Middle frontal gyrus (tissue), 1 donor: Measurements from ENCODE around the gene NEU1.
A peak's percentile ranks its signal among the peaks of the same experiment; 100 is the strongest.
"Not testable (repeated sequence)": the region's sequence is repeated elsewhere in the genome, so short reads cannot be mapped to it uniquely, and the experiment has no call there.

ENCODE experiments used
- DNase-seq: peaks from one replicate; pipeline ENCODE4 v3.0.0-alpha.2; 2015; ENCODE audit warnings: low spot score; ENCODE audit errors: extremely low spot score

The NEU1 gene

DNA sequence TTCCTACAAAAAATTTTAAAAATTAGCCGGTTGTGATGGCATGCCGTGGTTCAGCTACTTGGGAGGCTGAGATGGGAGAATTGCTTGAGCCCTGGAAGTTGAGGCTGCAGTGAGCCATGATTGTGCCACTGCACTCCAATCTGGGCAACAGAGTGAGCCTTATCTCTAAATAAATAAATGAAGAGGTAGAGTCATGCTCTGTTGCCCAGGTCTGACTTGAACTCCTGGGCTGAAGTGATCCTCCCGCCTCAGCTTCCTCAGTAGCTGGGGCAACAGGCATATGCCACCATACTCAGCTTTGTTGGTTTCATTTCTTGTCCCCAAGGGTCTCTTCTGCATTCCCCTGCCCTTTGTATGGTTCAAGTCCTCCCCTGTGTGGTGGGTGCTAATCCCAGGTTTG is 18.1 kb downstream of the NEU1 start:
- no peak for DNase-seq

DNA sequence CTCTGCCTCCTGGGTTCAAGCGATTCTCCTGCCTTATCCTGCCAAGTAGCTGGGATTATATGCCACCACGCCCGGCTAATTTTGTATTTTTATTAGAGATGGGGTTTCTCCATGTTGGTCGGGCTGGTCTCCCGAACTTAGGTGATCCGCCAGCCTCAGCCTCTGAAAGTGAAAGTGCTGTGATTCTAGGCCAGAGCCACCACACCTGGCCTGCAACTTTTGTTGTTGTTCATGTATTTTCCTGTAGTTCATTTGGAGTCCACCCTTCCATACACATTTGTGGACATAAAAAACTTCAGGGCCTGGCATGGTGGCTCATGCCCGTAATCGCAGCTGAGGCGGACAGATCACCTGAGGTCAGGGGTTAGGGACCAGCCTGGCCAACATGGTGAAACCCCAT is 20.6 kb downstream of the NEU1 start:
- no peak for DNase-seq

DNA sequence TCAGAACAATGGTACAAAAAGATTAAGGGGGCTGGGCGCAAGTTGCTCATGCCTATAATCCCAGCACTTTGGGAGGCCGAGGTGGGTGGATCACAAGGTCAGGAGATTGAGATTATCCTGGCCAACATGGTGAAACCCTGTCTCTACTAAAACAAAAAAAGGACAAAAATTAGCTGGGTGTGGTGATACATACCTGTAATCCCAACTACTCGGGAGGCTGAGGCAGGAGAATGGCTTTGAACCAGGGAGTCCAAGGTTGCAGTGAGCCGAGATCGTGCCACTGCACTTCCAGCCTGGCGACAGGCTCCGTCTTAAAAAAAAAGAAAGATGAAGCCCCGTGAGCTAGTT is 22.9 kb downstream of the NEU1 start:
- DNase-seq, result not testable (repeated sequence)

DNA sequence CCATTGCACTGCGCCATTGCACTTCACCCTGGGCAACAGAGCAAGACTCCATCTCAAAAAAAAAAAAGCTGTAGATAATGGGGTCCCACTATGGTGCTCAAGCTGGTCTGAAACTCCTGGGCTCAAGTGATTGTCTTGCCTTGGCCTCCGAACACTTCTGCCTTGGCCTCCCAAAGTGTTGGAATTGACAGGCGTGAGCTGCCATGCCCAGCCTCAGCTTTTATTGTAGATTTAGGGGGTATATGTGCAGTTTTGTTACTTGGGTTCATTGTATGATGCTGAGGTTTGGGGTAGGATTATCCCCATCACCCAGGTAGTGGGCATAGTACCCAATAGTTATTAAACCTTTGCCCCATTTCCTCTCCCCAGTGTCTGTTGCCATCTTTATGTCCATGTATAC is 23.7 kb downstream of the NEU1 start:
- no peak for DNase-seq

DNA sequence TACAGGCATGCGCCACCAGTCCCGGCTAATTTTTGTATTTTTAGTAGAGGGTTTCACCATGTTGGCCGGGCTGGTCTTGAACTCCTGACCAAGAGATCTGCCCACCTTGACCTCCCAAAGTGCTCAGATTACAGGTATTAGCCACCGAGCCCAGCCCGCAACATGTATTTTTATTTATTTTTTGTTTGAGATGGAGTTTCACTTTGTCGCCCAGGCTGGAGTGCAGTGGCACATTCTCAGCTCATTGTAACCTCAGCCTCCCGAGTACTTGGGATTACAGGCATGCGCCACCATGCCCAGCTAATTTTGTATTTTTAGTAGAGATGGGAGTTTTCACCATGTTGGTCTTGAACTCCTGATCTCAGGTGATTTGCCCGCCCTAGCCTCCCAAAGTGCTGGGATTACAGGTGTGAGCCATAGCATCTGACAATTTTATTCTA is 24.5 kb downstream of the NEU1 start:
- not testable (repeated sequence) for DNase-seq

DNA sequence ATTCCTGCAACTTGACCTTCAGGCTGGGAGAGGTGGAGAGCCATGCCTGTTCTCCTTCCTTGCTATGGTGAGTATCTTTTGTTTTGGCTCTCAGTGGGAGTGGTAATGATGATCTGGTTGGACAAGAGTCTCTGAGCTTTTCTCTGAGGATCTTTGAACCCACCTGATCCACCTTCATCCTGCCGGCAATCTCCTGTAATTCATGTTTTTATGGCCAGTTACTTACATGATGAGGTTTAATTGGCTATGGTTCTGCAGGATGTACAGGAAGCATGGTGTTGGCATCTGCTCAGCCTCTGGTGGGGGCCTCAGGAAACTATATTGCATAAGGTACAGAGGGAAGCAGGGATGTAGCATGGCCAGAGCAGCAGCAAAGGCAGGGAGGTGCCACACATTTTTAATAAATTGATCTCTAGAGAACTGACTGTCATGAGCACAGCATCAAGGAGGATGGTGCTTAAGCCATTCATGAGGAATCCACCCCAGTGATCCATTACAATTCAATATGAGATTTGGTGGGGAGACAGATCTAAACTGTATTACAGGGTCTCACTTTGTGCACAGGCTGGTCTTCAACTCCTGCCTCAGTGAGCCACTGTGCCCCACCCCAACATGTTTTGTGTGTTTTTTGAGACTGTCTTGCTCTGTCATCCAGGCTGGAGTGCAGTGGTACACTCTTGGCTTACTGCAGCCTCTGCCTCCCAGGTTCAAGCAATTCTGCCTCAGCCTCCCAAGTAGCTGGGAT is 25.1 kb downstream of the NEU1 start:
- DNase-seq, result no peak

DNA sequence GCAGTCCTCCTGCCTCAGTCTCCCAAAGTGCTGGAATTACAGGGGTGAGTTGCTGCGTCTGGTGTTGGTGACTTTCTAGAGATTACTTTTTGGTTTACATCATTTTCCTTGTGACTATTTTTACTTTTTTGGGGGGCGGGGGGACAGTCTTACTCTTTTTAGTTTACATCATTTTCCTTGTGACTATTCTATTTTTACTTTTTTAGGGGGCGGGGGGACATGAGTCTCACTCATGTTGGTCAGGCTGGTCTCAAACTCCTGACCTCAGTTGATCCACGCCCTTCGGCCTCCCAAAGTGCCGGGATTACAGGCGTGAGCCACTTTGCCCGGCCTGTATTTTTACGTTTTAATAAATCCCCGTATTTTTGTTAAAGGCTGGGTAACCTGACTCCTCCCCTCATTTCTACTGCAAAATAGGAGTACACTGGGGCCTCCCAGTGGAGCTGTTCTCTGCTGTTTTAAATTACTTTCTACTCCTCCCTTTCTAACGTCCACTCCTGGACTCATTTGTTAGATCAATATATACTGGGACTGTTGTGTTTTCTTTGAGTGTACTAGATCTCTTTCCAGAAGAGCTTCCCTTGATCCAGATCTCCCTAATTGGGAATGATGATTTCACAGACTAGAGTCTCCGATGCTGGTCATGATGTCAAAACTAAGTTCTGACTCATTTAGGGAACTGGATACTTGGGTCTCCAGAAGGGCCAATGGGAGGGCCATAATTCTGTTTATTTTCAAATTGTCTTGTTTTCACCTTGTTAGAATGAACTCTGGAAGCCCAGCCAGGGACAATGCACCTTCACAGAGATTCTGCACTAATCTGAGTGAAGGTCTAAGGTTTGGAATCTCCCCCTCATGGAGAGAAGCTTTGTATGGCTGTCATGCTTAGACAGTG is 25.9 kb downstream of the NEU1 start:
- DNase-seq, result no peak

DNA sequence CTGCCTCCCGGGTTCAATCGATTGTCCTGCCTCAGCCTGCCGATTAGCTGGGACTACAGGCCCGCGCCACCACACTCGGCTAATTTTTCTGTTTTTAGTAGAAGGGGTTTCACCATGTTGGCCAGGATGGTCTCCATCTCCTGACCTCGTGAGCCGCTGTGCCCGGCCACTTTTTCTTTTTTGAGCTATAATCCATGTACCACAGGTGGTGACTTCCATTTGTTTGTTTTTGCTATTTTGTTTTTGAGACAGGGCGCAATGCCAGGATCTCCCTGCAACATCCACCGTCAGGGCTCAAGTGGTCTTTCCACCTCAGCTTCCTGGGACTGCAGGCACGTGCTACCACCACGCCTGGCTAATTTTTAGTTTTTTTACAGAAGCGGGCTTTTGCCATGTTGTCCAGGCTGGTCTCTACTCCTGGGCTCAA is 26.6 kb downstream of the NEU1 start:
- DNase-seq, result no peak

DNA sequence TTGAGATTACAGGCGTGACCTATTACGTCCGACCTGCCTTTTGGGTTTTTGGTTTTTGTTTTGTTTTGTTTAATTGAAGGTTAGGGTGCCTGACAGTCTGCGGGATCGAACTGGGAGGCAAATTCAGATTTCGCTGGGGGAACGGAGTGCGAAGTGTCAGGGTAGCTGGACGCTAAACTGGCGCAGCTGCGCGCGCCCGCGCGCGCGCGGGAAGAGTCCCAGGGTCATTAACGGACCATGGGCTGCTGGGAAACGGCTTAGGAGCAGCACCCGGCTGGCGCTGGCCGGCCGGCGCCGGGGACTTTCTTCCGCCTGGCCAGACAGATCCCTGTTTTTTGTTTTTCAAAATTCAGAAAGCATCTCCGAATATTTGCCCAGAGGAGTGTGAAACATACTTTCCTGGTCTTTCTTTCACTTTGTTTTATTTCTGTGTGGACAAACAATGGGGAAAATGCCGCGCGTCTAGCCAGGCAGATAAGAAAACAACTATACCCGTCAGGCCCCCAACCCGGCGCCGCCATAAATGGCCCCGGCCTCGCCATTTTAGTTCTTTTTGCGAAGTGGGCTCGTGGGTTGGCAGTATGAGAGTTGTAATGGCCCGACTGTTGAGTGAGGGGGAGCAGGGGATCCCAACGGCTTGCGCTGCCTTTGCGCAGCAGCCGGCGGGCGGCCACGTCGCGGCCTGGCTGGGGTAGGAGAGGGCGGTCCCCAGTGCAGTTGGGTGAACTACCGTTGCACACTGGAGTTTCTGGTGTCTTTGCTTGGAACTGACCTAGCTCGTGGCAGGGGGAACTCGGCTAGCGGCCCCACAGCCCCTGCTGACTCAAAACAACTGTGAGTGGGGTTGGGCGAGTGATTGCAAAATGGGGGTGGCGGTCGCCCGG is 28.0 kb downstream of the NEU1 start:
- DNase-seq, result peak; percentile 78

DNA sequence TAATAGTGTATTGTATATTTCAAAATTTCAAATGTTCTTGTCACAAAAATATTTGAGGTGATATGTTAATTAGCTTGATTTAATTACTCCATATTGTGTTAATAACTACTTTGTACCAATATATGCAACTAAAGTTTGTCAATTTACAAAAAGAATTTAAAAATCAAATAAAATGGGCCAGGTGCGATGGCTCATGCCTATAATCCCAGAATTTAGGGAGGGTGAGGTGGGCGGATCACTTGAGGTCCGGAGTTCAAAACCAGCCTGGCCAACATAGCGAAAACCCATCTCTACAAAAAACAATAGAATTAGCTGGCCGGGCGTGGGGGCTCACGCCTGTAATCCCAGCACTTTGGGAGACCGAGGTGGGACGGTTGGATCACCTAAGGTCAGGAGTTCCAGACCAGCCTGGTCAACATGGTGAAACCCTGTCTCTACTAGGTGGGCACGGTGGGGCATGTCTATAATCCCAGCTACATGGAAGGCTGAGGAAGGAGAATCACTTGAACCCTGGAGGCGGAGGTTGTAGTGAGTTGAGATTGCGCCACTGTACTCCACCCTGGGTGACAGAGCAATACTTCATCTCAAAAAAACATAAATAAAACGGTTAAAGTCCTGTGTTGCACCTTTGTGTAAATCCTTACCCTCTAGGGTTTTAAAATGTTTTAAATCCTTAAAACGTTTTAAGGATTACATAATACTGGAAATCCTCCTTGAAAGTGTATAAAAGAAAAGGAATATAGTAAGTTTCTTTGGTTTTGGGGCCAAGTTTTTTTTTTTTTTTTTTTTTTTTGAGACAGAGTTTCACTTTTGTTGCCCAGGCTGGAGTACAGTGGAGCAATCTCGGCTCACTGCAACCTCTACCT is 31.0 kb downstream of the NEU1 start:
- DNase-seq, result no peak

DNA sequence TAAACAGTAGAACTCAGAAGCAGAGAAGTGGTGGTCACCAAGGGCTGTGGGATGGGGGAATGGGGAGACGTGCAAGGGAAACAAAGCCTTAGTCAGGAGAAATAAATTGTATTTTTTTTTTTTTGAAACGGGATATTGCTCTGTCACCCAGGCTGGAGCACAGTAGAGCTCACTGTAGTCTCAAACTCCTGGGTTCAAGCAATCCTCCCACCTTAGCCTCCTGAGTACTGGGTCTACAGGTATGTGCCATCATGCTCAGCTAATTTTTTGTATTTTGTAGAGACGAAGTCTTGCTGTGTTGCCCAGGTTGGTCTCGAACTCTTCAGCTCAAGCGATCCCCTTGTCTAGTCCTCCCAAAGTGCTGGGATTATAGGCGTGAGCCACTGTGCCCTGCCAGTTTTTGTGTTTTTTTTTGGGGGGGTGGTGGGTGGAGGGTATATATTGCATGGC is 31.7 kb downstream of the NEU1 start:
- DNase-seq, result no peak

DNA sequence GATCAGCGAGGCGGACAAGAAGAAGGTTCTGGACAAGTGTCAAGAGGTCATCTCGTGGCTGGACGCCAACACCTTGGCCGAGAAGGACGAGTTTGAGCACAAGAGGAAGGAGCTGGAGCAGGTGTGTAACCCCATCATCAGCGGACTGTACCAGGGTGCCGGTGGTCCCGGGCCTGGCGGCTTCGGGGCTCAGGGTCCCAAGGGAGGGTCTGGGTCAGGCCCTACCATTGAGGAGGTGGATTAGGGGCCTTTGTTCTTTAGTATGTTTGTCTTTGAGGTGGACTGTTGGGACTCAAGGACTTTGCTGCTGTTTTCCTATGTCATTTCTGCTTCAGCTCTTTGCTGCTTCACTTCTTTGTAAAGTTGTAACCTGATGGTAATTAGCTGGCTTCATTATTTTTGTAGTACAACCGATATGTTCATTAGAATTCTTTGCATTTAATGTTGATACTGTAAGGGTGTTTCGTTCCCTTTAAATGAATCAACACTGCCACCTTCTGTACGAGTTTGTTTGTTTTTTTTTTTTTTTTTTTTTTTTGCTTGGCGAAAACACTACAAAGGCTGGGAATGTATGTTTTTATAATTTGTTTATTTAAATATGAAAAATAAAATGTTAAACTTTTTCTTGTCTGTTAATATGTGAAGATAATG is 32.9 kb downstream of the NEU1 start:
- DNase-seq, result no peak

DNA sequence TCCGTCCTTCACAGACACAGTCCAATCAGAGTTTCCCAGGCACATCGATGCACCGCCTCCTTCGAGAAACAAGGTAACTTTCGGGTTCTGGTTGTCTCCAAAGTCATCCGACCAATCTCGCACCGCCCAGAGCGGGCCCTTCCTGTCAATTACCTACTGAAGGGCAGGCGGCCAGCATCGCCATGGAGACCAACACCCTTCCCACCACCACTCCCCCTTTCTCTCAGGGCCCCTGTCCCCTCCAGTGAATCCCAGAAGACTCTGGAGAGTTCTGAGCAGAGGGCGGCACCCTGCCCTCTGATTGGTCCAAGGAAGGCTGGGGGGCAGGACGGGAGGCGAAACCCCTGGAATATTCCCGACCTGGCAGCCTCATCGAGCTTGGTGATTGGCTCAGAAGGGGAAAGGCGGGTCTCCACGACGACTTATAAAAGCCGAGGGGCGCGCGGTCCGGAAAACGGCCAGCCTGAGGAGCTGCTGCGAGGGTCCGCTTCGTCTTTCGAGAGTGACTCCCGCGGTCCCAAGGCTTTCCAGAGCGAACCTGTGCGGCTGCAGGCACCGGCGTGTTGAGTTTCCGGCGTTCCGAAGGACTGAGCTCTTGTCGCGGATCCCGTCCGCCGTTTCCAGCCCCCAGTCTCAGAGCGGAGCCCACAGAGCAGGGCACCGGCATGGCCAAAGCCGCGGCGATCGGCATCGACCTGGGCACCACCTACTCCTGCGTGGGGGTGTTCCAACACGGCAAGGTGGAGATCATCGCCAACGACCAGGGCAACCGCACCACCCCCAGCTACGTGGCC is 35.1 kb downstream of the NEU1 start, which contains the start of gene HSPA1B:
HSPA1B (plus strand) TSS at position 453 of the 794 bp plus-strand sequence; CDS start at position 666, 213 bp downstream.
- peak; percentile 92 for DNase-seq

DNA sequence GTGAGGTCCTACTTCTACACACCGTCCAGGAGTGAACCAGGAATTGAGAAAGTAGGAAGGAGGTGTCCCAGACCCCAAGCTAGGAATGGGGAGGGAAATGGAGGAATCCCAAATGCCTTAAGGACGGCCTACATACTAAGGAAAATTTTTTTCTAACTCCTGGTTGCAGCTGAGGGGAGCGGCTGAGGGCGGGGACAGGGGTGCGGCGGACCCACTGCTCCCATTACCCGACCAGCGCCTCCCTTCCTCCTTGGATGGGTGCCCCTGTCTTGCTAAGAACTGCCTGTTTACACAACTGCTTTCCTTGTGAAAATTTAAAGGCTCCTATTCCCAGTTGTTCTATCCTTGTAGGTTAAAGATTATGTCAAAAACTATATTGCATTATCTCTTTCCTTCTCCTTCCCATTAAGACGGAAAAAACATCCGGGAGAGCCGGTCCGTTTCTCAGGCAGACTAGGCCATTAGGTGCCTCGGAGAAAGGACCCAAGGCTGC is 35.8 kb downstream of the NEU1 start:
- DNase-seq, result no peak

DNA sequence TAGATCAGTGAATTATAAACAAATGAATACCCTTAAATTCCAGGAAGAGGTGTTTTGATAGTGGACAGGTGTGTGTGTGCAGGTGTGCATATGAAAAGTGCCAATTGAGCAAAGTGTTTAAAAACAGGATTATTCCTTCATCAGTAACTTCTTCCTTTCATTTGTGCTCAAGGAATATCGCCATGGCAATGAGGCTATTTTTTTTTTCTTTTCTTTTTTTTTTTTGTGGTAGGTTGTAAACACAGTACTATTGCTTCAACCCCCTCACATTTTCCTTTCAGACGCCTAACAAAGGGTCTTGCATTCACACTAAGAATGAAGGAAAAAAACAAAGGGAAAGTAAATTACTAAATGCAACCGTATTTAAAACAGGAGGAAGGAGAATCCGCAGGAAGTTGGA is 37.1 kb downstream of the NEU1 start:
- DNase-seq, result no peak

DNA sequence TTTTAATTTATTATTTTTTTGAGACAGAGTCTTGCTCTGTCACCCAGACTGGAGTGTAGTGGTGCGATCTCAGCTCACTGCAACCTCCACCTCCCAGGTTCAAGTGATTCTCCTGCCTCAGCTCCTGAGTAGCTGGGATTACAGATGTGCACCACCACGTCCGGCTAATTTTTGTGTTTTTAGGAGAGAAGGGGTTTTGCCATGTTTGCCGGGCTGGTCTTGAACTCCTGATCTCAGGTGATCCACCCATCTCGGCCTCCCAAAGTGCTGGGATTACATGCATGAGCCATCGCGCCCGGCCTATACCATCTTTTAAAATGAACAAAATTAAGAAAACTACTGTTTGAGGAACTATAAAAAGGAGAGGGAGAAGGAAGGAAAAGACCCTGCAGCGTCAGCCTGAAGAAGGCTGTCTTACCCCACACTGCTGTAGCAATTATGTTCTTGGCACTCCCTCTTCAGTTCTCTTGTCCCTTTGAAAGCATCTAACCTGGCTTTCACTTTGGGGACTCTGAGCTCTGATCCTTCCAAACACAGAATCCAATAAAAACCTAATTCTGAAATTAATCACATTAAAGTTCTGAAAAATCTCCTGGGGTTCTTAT is 38.9 kb downstream of the NEU1 start:
- DNase-seq, result not testable (repeated sequence)

DNA sequence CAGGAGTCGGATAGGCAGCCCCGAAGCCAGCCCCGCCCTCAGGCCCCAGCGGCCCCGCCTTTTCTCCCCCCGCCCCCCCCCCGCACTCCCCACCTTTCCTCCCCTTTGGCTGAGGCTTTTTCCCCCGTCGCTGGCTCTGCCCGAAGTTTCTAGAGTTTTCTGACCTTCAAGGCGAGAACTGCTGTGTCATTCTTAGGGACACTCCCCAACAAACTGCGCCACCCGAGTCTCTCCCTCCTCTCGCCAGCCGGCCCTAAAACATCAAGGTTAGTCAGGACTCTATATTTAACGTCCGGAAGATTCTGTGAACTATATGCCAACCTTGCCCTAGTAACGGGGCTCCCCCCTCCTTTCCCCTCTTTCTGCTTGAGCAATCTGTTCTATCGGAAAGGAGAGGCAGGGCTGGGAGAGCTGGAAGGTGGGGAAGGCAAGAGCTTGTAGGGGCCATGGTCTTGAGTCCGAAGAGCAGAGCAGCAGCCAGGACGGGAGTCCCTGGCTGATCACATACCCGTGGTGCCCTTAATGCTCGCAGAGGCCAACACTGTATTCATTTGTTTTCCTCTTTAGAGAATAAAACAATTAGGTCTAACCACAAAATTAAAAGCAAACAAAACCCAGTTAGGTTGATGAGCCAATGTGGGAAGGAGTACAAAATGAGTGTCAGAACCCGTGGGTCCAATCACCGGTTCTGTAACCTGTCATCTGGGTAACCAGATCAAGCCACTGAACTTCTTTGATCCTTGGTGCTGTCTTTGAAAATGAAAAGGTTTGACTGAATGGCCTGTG is 40.4 kb downstream of the NEU1 start:
- DNase-seq, result peak; percentile 59
